ENCODE measurements around the gene ETNK1. TPM values are rescaled to one million over a fixed set of nuclear protein-coding genes. Genes with fewer than 3 reads are reported as not detected.

ETNK1 gene
- total and polyA plus RNA-seq, 8 donors = 14.8 to 44.7 (median 21.6) TPM

GRCh38 chr12:22738945-22739344 is 114.0 kb downstream of the ETNK1 start:
- Histone ChIP-seq H3K4me3 (no peak overlapping the region), H3K36me3 (no peaks in the 10 kb centered on the region), H3K4me1 (no peaks in the 10 kb centered on the region), H3K27me3 (no peaks in the 10 kb centered on the region), H3K27ac (no peak overlapping the region), H3K9me3 (no peaks in the 10 kb centered on the region)
- DNase-seq (no peak), ATAC-seq (no peak), FAIRE-seq (no peak)
- intact Hi-C loops (cut with DNase I) = no loop called here
- TF ChIP-seq, protein P1, sequence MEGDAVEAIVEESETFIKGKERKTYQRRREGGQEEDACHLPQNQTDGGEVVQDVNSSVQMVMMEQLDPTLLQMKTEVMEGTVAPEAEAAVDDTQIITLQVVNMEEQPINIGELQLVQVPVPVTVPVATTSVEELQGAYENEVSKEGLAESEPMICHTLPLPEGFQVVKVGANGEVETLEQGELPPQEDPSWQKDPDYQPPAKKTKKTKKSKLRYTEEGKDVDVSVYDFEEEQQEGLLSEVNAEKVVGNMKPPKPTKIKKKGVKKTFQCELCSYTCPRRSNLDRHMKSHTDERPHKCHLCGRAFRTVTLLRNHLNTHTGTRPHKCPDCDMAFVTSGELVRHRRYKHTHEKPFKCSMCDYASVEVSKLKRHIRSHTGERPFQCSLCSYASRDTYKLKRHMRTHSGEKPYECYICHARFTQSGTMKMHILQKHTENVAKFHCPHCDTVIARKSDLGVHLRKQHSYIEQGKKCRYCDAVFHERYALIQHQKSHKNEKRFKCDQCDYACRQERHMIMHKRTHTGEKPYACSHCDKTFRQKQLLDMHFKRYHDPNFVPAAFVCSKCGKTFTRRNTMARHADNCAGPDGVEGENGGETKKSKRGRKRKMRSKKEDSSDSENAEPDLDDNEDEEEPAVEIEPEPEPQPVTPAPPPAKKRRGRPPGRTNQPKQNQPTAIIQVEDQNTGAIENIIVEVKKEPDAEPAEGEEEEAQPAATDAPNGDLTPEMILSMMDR (IDR thresholded peaks at IDR 0.05) = no peak
- 41 to 44% methylated on average over 1 of the region's 1 CpG for WGBS, 2 donors

Other genes starting within 250 kb of the ETNK1 start
- gene C2CD5, start 80.6 kb upstream of the ETNK1 start, total RNA-seq = 10 to 100 TPM; 12.1 to 26.3 (median 16.1) TPM
- gene C2CD5, start 80.6 kb upstream of the ETNK1 start, polyA plus RNA-seq = 10 to 100 TPM in 1 of 2 donors, 1 to 10 TPM in 1; 9.6 to 21.6 TPM